Measurements from ENCODE around the gene SNX24. TPM values are rescaled to one million over a fixed set of nuclear protein-coding genes. Genes with fewer than 3 reads are reported as not detected.
"Not testable (repeated sequence)": the region's sequence is repeated elsewhere in the genome, so short reads cannot be mapped to it uniquely, and the experiment has no call there.

SNX24 gene
- total RNA-seq, result 19.3 TPM

DNA sequence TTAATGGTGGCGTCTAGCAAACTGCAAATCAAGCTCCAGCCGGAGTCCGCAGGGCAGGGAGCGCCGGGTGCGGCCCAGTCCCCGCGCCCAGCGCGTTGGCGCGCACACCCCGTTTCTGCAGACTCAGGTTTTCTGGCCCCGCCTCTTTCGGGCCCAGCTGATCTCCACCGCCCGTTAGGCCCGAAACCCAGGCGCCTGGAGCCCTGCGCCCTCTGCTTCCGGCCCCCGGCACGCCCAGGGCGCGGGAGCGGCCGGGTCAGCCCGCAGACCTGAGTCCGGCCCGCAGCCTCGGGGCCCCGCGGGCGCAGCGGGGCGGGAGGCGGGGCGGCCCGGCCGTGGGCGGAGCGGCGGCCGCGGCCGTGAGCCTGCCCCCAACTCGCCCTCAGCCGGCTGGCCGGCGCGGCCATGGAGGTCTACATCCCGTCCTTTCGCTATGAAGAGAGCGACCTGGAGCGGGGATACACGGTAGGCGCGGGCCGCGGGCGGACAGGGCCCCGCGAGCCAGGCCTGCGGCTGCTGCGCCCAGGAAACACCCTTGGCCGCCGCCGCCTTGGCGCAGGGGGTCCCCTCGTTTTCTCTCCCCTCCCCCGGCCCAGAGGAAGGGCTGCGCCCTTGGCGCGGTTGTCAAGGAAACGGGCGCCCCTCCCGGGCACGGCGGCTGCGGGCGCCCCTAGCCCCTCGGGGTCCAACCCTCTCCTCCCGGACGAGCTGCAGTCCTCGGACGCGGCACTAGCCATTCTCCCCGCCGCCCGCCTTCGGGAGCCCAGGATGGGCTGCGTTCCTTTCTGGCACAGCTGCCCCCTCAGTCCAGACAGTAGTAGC is at the start of gene SNX24:
TSS of gene SNX24 (plus strand) at position 385 of the 822 bp plus-strand sequence. CDS start at position 406, 21 bp downstream.
- peak; percentile 88 for DNase-seq

GRCh38 chr5:122805481-122805880 is 39.9 kb upstream of the SNX24 start:
- DNase-seq, result no peak

DNA sequence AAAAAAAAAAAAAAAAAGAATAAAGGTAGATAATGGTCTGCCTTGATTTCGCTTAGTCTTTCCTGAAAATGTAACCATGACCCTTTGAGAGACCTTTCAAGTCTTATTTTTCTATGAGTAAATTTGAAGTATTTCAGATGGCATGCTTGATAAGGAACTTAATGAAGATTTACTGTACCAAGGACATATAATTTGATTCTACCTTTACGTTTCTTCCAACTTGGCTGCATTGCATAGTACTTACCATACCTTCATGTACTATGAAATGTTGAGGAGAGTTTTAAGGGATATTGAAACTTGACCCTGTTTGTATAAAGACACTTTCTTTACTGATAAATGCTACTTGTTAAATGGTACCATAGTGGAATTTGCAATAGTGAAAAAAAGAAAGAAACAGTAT is 35.0 kb upstream of the SNX24 start:
- DNase-seq, result no peak

DNA sequence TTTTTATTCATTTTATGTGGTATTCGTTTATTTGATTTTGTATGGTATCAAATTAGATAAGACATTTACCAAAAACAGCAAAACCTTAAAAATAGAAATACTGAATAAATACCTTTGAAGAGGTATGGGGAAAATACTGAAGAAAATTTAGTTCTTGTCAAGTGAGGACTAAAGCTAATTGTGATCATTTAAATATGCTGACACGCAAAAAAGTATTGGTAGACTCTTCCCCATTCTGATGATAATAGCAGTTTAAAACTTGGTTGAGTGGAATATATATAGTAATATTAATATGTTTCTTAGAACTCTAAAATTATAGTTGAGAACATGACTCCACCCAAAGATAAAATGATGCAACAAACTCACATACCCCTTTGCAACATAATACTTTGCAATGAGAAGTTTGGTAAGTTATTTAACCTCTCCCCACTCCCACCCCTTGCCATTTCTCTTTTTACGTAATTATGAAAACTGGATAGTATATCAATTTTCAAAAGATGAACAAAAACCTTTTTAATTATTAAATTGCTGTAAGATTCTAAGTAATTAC is 30.1 kb upstream of the SNX24 start:
- DNase-seq, result no peak

GRCh38 chr5:122816756-122817155 is 28.7 kb upstream of the SNX24 start:
- no peak for DNase-seq

- DNase-seq, result no peak
Measured at GRCh38 chr5:122831984-122832383, 13.4 kb upstream of the SNX24 start.

GRCh38 chr5:122835681-122836080 is 9.7 kb upstream of the SNX24 start:
- no peak for DNase-seq

- no peak for DNase-seq
Measured at GRCh38 chr5:122836947-122837346, 8.5 kb upstream of the SNX24 start.

GRCh38 chr5:122839731-122840130 is 5.7 kb upstream of the SNX24 start:
- no peak for DNase-seq

GRCh38 chr5:122842016-122842580 is 3.3 kb upstream of the SNX24 start:
- DNase-seq, result no peak

DNA sequence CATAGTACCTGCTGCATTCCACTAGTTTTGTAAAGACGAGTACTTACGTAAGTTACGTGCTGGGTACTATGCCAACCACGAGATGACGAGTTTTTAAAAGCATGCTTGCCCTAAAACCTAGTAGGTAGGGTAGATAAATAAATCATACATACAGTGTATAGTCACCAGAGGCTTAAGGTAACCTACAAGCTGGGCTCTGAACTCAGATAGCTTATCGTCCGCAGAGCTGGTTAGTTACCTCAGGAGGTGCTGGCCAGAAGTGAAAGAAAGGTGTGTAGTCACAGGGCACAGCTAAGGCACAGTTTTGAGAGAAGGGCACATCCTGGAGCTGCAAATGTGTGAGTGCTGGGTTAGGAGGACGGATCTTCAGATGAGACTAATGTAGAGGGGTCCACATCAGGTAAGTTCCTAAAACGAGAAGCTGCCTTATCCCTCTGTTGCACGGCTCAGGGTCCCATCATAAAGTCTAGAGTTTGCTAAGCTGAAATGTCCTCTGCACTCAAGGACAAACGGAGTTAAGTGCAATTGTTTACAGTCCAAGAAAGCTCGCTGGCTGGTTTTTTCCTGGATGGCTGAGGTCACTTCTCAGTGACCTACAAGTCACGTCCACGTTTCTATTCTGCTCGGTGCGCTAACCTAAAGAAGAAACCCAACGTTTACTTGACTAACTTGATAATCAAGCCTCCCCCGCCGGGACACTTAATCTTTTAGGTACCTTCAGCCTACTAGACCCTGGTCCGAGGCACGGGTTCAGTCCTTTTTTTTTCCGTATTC is 1.1 kb upstream of the SNX24 start:
- DNase-seq, result no peak

DNA sequence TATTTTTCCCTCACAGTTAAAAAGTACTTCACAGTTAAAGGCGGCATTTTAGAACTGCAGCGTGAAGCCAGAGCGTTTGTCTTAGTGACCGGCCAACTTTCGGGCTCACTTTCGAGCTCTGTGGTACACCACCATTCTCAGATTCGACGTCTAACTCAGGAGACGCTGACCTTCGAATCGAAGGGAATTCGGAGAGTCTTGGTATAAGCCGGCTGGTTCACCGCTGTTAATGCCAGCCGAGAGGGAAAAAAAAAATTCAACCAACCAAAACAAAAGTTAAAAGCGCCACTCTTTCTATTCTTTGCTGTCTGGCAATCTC is 544 bp upstream of the SNX24 start:
- DNase-seq, result no peak

DNA sequence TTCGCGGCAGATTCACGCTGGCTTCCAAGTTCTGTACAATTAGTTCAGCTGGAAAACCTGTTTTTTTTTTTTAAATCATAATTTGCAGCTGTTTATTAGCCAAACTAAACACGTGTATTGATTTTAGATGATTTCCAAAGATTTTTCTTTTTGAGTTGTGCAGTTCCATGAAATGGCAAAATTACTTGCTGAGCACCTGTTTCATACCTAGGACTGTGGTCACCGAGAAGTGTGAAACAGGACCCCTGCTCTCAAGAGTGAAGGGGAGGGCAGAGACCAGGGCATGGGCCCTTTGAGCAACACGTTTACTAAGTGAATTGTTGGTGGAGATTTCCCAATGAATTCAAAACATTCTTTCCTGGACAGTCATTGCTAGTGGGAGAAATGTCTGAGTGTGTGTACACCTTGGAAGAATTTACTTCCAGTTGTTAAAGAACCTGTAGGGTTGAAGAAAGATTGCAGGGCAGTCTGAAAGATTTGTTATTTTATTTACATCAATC is 688 bp downstream of the SNX24 start:
- no peak for DNase-seq

GRCh38 chr5:122847687-122848081 is 2.3 kb downstream of the SNX24 start:
- DNase-seq, result no peak

DNA sequence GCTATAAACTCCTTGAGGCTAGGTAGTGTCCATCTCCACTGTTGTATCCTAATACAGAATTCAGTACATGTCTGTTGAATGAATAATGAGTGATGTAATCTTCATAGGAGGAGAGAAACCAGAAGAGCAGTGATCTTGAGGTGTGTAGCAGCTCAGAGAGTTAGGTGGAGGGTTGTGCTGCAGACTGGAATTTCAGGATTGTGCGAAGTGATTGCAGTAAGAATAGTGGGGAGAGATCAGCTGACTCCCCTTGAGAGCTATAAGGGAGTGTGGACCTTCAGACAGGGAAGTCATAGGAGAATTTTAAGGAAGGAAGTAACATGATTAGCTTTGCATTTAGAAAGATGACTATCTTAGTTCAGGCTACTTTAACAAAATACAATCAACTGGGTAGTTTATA is 4.4 kb downstream of the SNX24 start:
- DNase-seq, result no peak

DNA sequence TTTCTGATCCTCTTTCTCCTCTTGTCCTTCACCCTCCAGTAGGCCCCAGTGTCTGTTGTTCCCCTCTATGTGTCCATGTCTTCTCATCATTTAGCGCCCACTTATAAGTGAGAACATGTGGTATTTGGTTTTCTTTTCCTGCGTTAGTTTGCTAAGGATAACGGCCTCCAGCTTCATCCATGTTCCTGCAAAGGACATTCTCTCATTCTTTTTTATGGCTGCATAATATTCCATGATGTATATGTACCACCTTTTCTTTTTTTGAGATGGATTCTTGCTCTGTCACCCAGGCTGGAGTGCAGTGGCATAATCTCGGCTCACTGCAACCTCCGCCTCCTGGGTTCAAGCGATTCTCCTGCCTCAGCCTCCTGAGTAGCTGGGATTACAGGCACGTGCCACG is 12.1 kb downstream of the SNX24 start:
- not testable (repeated sequence) for DNase-seq

DNA sequence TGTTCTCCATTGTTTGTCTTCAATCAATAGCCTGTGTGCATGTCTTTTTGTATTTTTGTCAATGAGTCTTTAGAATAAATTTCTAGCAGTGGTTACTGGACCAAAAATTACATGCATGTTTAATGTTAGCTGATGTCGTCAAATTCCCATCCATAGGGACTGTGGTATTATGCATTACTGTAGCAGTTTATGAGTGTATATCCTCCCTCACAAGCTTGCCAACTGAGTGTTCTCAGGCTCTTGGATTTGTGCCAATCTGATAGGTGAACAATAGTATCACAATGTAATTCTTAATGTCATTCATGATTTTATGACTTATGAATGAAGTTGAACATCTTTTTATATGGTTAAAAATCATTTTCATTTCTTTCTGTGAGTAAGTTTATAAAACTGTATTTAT is 13.0 kb downstream of the SNX24 start:
- DNase-seq, result peak; percentile 8

- no peak for DNase-seq
Measured at GRCh38 chr5:122863240-122863639, 17.8 kb downstream of the SNX24 start.

DNA sequence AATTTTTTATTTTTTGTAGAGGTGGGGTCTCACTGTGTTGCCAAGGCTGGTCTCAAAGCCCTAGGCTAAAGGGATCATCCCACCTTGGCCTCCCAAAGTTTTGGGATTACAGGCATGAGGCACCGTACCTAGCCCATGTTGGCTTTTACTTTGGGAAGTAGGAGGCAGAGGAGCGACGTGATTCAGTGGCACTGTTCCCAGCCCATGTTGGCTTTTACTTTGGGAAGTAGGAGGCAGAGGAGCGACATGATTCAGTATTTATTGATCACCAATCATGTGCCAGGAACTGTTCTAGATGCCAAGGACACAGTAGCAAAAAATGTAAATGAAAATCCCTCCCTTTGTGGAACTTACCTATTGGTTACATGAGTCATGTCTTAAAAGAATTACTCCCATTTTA is 18.3 kb downstream of the SNX24 start:
- DNase-seq, result no peak

DNA sequence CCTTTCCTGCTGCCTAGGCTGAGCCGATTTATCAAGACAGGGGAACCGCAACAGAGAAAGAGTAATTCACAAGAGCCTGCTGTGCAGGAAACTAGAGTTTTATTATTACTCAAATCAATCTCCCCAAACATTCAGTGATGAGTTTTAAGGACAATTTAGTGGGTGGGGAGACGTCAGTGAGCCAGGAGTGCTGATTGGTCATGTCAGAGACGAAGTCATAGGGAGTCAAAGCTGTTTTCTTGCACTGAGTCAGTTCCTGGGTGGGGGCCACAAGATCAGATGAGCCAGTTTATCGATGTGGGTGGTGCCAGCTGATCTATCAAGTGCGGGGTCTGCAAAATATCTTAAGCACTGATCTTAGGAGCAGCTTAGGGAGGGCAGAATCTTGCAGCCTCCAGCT is 19.0 kb downstream of the SNX24 start:
- DNase-seq, result no peak

- DNase-seq, result no peak
Measured at GRCh38 chr5:122864842-122865241, 19.4 kb downstream of the SNX24 start.

- no peak for DNase-seq
Measured at GRCh38 chr5:122870219-122870856, 24.9 kb downstream of the SNX24 start.
